ENCODE measurements around the gene OR11H6.
"Not testable (repeated sequence)": the region's sequence is repeated elsewhere in the genome, so short reads cannot be mapped to it uniquely, and the experiment has no call there.

OR11H6 gene
- total RNA-seq, result 0 reads per million in 4 donors

- no peak for DNase-seq
These were observed at the start of gene OR11H6 for GRCh38 chr14:20223410-20223809. Gene OR11H6, plus strand, starts transcription at chr14:20223710. Its CDS starts 0 bp downstream, at chr14:20223710.

- not testable (repeated sequence) for DNase-seq
These were observed 49.3 kb upstream of the OR11H6 start for GRCh38 chr14:20174205-20174604.

GRCh38 chr14:20176330-20176729 lies 47.2 kb upstream of the OR11H6 start:
- no peak for DNase-seq

GRCh38 chr14:20177433-20177974 lies 46.0 kb upstream of the OR11H6 start:
- no peak for DNase-seq

GRCh38 chr14:20179218-20179617 lies 44.3 kb upstream of the OR11H6 start:
- no peak for DNase-seq

- no peak for DNase-seq
These were observed 43.6 kb upstream of the OR11H6 start for GRCh38 chr14:20179880-20180279.

GRCh38 chr14:20180486-20180885 lies 43.0 kb upstream of the OR11H6 start:
- DNase-seq, result no peak

GRCh38 chr14:20184181-20184580 lies 39.3 kb upstream of the OR11H6 start:
- no peak for DNase-seq

- no peak for DNase-seq
These were observed 32.9 kb upstream of the OR11H6 start, which contains the start of gene OR11G2 for GRCh38 chr14:20190596-20190995. Gene OR11G2, plus strand, starts transcription at chr14:20190896. Its CDS starts 6,542 bp downstream, at chr14:20197438.

- no peak for DNase-seq
These were observed 32.1 kb upstream of the OR11H6 start for GRCh38 chr14:20191396-20191795.

- DNase-seq, result no peak
These were observed 29.4 kb upstream of the OR11H6 start for GRCh38 chr14:20194101-20194500.

GRCh38 chr14:20195170-20195569 lies 28.3 kb upstream of the OR11H6 start:
- not testable (repeated sequence) for DNase-seq

GRCh38 chr14:20195911-20196310 lies 27.6 kb upstream of the OR11H6 start:
- DNase-seq, result no peak

GRCh38 chr14:20197459-20197858 lies 26.1 kb upstream of the OR11H6 start:
- DNase-seq, result no peak

- DNase-seq, result no peak
These were observed 24.5 kb upstream of the OR11H6 start for GRCh38 chr14:20198991-20199390.

GRCh38 chr14:20204721-20205120 lies 18.8 kb upstream of the OR11H6 start:
- no peak for DNase-seq

GRCh38 chr14:20209595-20209994 lies 13.9 kb upstream of the OR11H6 start:
- no peak for DNase-seq

GRCh38 chr14:20212406-20212805 lies 11.1 kb upstream of the OR11H6 start:
- not testable (repeated sequence) for DNase-seq

GRCh38 chr14:20215196-20215595 lies 8.3 kb upstream of the OR11H6 start:
- DNase-seq, result no peak

GRCh38 chr14:20219033-20219432 lies 4.5 kb upstream of the OR11H6 start:
- no peak for DNase-seq

GRCh38 chr14:20228681-20229080 lies 5.2 kb downstream of the OR11H6 start, which contains the start of gene OR11H7:
Gene OR11H7, plus strand, starts transcription at chr14:20228981.
- no peak for DNase-seq

- not testable (repeated sequence) for DNase-seq
These were observed 11.9 kb downstream of the OR11H6 start for GRCh38 chr14:20235415-20235814.

- DNase-seq, result no peak
These were observed 24.2 kb downstream of the OR11H6 start for GRCh38 chr14:20247646-20248246.

GRCh38 chr14:20262642-20263128 lies 39.2 kb downstream of the OR11H6 start:
- DNase-seq, result no peak
